Thyroid gland (tissue), 4 donors: ENCODE measurements around the gene NT5C1A.

Experiments
- POLR2A ChIP-seq, 2 donors: fragments of 450-650 bp; IDR thresholded peaks; one replicate each; pipeline ENCODE4 v1.6.1; 2017; ENCODE audit warnings: antibody characterized with exemption in 2 of 2, mild to moderate bottlenecking in 2 of 2, moderate library complexity in 1 of 2
- TF ChIP-seq, protein P1 (sequence below), 6 experiments: fragments of 200-600 bp in 3 of 6; fragments of 450-650 bp in 3 of 6; sonication (generic) in 3 of 6; IDR thresholded peaks; one replicate each; pipeline ENCODE4 v1.5.1; 2016 to 2019; ENCODE audit warnings: antibody characterized with exemption in 6 of 6, mild to moderate bottlenecking in 2 of 6, inconsistent platforms in 1 of 6, moderate library complexity in 1 of 6

DNA sequence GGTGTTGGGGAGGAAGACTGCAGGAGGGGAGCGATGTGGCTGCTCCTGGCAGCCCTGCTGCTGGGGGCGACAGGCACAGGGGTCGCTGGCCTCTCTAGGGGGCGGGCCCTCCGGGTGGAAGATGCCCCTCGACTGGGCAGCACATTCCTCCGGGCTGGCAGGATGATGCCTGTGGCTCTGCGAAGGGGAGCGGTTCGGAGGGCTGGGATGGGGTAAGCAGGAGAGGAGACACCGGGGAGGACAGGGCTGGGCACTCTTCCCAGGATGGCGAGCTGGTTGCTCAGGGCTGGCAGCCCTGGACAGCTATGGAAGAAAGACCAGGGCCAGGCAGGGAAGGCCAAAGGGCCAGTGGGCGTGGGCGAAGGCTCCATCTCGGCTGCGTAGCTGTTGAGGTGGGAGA lies 45.3 kb downstream of the NT5C1A start:
- TF ChIP-seq, protein P1, sequence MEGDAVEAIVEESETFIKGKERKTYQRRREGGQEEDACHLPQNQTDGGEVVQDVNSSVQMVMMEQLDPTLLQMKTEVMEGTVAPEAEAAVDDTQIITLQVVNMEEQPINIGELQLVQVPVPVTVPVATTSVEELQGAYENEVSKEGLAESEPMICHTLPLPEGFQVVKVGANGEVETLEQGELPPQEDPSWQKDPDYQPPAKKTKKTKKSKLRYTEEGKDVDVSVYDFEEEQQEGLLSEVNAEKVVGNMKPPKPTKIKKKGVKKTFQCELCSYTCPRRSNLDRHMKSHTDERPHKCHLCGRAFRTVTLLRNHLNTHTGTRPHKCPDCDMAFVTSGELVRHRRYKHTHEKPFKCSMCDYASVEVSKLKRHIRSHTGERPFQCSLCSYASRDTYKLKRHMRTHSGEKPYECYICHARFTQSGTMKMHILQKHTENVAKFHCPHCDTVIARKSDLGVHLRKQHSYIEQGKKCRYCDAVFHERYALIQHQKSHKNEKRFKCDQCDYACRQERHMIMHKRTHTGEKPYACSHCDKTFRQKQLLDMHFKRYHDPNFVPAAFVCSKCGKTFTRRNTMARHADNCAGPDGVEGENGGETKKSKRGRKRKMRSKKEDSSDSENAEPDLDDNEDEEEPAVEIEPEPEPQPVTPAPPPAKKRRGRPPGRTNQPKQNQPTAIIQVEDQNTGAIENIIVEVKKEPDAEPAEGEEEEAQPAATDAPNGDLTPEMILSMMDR (IDR thresholded peaks at IDR 0.05) = no peak
- no peak for TF ChIP-seq POLR2A (IDR thresholded peaks at IDR 0.05)
